NCI-H2196 (cell line): ENCODE measurements around the gene DTHD1.

Experiments
- DNase-seq: peaks from one replicate; lab custom pipeline; 2025; ENCODE audit not compliant: unreplicated experiment; lab: John Stamatoyannopoulos, UW

The DTHD1 gene

DNA sequence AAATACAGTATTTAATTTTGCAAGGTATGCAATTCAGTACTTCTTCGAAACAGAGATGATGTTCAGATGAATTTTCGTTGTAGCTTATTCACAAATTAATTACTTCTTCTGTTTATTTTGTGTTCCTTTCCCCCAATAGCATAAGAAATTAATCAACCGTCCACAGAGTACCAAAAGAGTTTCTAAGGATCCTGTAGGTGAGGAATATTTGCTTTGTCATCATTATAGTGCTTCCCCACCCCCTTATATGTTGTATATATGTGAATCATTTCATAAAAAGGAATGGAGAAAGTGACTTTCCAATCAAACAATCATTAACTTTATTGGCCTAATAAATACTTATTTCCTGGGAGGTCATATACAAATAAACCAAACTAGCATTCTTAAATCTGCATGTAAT lies 57.6 kb downstream of the DTHD1 start:
- no peak for DNase-seq

DNA sequence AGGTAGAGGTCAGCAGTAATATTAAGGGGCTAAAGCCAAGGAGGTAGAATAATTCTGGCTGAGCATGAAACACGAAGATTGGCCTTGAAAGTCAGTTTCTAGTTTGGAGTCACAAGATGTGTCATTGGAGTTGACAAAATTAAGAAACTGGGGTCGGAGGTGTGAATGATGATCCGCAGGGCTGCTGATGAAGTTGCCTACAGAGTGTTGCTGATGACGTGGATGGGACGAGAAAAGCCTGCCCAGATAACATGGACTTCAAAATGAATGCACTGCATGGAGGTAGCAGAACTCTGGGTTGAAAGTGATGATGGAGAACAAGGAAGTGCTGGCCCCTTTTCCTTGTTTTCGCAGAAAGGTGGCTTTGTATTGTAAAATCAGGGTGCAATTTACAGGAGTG lies 60.5 kb downstream of the DTHD1 start:
- DNase-seq = no peak

DNA sequence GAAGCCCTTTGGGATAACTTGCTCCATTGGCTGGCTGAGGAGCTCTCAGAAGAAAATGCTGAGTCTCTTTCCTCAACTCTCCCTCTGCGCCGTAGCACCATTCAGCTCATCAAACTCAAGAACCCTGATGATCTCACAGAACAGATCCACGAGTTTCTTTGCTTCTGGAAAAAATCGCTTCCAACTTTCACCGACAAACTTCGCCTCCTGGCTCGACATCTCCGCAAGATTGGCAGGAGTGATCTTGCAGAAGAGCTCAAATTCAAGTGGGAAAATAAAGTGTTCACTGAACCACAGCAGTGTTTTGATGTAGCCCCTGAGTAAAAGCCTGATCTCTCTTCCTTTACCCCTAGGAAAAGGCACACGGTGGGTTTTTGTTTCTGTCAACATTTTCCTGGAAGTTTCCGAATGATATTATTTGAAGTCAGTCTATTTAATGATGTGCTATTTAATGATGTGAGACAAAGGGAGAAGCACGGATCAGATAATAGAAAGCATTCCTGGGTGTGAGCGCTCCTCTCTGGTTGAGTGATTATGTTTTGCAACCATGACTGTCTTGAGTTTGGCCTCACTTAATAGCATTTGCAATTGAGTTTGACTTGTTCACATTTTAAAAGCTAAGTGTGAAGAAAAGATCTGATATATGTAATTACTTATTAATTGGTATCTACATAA lies 62.2 kb downstream of the DTHD1 start:
- no peak for DNase-seq

DNA sequence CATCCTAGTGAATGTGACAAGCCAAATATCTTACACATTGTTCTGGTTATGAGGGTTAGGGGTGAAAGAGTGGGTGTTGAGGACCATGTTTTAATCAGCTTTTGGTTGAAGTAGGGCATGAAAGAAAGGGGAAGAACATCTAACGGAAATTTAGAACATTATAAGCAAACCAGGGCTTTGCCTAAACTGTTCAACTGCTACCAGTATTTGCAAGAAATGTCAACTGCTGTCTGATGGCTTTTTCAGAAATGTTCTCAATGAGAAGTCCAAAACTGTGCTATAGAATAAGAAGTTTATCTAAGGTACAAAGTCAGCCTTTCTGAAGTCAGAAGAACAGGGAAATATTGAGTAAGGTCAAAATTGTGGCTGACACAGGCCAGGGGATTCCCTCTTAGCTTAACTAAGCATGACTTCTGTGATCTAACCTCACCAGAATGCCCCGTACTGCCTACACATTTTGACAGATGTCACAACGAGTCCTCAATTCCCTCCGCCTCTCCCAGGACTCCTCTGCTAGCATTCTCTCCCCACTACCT lies 67.1 kb downstream of the DTHD1 start:
- no peak for DNase-seq

DNA sequence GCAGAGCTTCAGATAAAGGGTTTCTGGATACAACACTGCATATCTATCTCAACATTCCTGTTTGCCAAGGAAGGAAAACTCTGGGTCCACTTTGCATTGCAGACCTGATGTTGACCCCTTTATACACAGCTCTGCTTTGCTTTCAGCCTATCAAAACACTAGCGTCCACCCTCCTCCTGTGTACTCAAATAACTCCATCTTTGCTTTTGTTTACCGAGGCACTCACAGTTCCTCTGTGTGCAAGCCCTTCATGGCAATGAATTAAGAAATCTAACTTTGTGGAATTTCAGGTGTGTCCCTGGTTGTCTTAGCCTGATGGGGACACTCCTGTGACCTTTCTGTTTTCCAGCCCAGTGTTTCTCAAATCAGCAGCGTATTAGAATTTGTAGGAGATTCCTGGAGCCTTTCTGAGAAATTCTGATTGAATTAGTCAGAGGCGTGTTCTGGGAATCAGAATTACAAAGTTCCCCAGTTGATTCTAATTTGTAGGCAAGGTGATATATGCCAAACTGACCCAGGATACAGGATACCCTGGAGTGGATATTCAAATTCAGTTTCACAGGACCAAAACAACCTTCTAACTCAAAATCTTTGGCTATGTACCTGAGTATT lies 68.6 kb downstream of the DTHD1 start:
- no peak for DNase-seq

DNA sequence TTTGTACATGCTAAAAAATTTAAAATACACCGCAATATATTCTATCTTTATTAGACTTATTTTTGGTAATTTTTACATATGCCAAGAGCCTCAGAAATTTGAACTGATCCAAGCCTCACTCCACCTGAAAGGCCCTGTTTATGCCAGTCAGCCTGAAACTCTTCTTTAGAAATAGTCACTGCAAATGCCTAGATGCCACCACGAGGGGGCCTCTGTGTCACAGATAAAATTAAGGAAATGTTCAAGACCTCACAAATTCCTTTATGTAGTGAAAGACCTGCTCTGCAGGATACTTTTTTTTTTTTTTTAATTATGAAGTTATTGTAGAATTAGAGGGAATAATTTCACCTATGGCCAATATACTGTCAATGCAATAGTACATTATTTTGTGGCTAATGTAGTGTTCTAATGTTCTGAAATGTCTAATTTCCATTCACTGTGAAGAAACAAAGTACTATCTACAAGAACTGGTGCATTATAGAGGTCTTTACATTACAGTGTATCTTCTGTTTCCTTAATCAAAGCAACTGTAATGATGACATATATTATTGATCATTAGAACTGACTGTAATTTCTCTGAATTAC lies 69.8 kb downstream of the DTHD1 start:
- no peak for DNase-seq

DNA sequence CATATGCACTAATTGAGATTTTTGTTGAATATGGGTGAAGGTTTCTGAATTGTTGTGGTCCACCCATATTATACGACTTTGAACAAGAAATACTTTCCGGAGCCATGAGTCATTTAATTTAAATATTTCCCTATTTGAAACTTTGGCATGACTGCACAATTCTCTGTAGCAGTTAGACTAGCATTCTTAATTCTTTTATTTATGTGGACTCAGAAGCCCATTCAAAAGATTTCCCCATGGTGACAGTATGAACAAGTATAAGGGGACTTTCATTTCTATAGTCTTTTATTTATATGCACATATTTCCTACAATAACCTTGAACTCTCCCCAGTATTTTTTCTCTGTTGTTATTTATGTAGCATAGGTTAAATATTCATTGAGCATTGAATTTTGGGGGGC lies 72.6 kb downstream of the DTHD1 start:
- no peak for DNase-seq

DNA sequence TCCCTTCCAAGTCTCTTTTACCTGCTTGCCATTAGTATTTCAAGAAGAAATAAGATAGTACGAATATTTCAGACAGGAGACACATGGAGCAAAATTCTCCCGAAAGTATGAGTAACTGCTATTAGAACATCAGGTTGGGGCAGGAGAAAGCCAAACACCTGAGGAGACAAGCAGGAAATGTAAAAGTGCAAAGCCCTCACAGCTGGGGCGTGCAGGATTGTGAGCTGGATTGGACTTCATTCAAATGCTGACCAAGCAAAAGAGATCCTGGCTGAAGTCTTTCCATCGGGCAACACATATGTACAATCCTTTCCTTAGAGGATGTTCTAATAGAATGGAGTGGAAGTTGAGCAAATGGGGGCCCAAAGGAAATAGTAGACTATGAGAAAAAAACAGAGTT lies 76.8 kb downstream of the DTHD1 start:
- DNase-seq = no peak

DNA sequence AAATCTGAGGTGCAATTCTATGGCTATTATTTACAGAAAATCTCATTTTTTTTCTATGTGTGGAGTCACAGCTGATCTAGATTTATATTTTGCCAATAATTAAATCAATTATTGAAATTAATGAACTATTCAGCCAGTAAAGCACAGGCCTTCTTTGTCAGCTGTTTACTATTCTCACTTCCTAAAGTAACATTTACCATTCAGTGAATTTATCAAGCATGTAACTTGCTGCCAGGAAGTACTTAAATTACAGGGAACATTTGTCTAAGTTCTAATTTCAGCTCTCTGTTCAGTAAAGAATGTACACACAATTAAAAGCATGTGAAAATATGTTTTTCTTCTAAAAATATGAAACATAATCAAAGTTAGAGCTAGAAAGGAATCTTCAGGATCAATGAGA lies 79.3 kb downstream of the DTHD1 start:
- DNase-seq = no peak

DNA sequence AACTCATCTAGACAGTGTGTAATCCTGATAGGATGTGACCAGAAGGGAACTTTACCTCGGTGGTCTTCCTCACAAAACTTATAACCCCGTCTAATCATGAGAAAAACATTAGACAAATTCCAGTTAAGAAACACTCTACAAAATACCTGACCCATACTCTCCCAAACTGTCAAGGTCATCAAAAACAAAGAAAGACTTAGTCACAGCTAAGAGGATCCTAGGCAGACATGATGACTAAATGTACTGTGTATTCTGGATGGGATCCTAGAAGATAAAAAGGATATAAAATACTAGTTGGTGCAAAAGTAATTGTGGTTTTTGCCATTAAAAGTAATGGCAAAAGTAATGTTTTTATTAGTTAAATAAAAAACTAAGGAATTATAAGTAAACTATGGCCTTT lies 81.6 kb downstream of the DTHD1 start:
- no peak for DNase-seq

DNA sequence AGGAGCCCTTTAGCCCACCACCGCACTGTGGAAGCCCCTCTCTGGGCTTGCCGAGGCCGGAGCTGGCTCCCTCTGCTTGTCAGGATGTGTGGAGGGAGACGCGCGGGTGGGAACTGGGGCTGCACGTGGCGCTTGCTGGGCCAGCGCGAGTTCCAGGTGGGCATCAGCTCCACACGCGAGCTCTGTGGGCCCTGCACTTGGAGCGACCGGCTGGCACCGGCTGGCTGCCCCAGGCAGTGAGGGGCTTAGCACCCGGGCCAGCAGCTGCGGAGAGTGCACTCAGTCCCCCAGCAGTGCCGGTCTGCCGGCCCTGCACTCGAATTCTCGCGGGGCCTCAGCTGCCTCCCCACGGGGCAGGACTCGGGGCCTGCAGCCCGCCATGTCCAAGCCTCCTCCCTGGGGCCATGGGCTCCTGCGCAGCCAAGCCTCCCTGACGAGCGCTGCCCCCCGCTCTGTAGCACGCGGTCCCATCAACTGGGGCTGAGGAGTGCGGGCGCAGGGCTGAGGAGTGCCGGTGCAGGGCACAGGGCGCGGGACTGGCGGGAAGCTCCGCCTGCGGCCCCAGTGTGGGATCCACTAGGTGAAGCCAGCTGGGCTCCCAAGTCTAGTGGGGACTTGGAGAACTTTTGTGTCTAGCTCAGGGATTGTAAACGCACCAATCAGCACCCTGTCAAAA lies 93.6 kb downstream of the DTHD1 start:
- no peak for DNase-seq

DNA sequence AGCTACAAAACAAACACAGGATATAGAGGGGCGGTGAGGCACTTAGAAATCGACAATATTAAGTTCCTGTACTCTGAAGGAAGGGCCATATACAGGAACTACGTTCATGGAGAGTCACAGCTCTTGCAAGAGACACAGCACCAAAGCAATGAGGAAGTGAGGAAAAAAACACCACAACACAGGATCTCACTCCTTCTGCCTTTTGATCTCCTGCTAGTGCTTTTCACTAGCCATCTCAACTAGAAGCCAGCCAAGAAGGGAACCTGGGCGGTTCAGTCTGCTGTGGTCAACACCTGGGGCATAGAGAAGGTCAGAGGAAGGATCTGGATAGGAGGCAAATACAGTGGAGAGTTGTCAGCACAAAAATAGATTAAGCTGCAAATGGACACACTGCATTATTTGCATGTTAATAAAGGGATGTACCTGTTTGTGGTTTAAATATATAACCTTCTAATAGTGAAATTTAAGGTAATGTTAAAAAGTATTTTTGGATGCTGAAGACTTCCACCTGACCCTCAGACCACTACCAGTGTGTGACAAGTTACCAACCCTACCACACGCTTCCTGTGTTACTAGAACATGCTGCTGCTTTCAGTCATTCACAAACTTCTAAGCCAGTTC lies 104.6 kb downstream of the DTHD1 start:
- DNase-seq = no peak

DNA sequence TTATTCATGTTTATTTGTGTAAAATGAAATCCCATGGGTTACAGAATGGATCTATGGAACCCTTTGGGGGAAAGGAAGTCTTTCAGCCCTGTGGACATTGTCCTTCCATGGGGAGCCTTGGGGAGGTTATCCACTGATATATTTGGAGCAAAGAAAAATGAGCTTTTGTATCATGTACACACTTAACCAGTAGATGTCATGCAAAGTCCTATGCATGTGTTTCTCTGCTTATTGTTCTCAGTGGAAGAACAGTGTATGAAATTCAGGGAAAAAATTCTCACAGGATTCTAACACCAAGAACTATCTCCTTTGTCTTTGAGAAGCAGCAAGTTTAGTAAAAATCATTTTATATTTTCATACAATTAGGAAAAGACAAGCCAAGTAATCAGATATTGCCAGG lies 105.3 kb downstream of the DTHD1 start:
- no peak for DNase-seq

DNA sequence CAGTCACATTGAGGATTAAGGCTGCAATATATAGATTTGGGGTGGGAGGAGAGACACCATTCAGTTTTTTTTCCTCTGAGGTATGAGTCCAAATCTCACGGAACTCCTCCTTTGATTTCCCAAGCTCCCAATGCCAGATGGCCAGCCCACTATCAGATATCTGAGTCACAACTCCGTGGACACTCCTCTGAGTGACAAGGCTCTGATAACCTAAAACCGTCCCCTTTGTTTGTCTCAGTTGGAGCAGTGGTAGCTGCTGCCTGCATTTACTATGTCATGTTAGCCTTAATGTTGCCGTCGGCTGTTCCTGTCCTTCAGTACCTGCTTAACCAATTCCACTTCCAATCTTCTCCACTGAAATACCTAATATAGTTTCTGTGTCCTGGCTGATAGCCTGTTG lies 107.3 kb downstream of the DTHD1 start:
- no peak for DNase-seq

DNA sequence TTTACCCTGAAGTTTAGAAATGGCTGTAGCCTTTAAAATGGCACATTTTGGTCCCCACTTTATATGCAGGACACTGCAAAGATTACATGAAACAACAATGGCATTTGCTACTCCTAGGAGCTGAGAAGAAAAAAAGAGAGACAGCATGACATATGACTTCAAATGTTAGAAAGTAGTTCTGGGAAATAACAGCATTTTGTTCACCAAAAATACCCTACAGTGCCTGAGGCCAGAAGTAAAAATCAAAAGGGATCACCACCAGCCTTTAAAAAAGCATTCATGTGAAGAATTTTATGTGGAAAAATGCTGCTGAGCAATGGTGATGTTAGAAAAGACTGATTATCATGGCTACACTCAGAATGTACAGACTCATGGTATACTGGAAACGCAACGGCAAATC lies 110.0 kb downstream of the DTHD1 start:
- DNase-seq = no peak

DNA sequence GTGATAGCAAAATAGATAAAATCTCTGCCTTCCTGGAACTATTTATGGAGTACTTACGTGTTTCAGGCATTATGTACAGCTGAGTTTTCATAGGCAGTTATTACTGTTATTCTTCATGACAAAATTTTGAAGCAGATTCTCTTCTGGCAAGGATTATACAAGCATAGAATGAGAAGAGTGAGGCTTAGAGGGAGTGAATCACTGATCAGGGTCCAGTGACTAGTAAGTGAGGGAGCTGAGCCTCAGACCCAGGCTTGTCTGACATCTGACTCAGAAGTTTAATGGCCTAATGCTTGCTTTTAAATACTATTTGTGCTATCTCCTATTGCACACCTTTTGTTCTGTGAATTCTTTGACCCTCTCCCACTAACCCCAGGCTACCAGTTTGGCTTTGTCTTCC lies 110.6 kb downstream of the DTHD1 start:
- no peak for DNase-seq

DNA sequence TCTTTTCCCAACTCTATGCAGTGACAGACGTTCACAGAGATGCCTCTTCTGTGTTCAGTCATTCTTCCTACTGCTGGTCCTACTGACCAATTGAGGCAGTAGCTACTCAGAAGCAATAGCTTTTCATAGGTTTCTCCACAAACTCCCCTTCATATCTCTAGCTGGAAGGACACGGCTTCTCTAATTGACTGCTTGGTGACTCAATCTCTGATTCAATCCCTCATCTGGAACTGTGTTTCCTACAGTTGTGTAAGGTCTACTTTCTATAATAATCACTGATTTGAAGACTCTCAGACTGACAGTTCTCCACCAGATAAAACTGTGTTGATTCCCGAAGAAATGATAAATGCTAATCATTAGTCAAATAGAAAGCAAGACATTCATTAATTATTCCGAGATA lies 111.5 kb downstream of the DTHD1 start:
- DNase-seq = no peak
